ES-I3 (cell line): ENCODE measurements around the gene CFAP119.

Experiments used
- H3K36me3 ChIP-seq: 2 replicates; pipeline ENCODE4 v1.6.1; 2013; ENCODE audit warnings: mild to moderate bottlenecking, low read length, control low read depth, moderate library complexity; ENCODE audit not compliant: insufficient read depth
- H3K4me1 ChIP-seq: 2 replicates; pipeline ENCODE4 v1.6.1; 2013; ENCODE audit warnings: mild to moderate bottlenecking, control low read depth, low read length; ENCODE audit not compliant: insufficient read depth
- H3K9ac ChIP-seq: 2 replicates; pipeline ENCODE4 v1.6.1; 2013; ENCODE audit warnings: low read depth, mild to moderate bottlenecking, low read length, moderate library complexity
- H3K9me3 ChIP-seq: 2 replicates; pipeline ENCODE4 v1.6.1; 2013; ENCODE audit warnings: mild to moderate bottlenecking, low read length, moderate library complexity; ENCODE audit not compliant: control insufficient read depth, insufficient read depth

The CFAP119 gene

GRCh38 chr16:30760577-30761426, 1.1 kb downstream of the CFAP119 start:
- H3K9ac ChIP-seq = peak overlapping the region; percentile 89; the same call in 1 of the 2 replicates
- H3K36me3 ChIP-seq = peaks cover 13% of the 10 kb centered on the region; the same call in 1 of the 2 replicates

GRCh38 chr16:30760001-30760559, 1.8 kb downstream of the CFAP119 start:
- Histone ChIP-seq H3K9me3 (no peaks in the 10 kb centered on the region), H3K36me3 (peaks cover 10% of the 10 kb centered on the region; the same call in 1 of the 2 replicates), H3K9ac (no peak overlapping the region), H3K4me1 (peaks cover 8% of the 10 kb centered on the region; the same call in 1 of the 2 replicates)

More at GRCh38 chr16:30760577-30761426, 1.1 kb downstream of the CFAP119 start:
- Histone ChIP-seq H3K9me3 (no peaks in the 10 kb centered on the region), H3K4me1 (peaks cover 8% of the 10 kb centered on the region; the same call in 1 of the 2 replicates)

- Histone ChIP-seq H3K9me3 (no peaks in the 10 kb centered on the region), H3K9ac (no peak overlapping the region), H3K36me3 (peaks cover 6% of the 10 kb centered on the region; the same call in 1 of the 2 replicates)
Measured at GRCh38 chr16:30758988-30759491, 2.8 kb downstream of the CFAP119 start.

GRCh38 chr16:30757316-30757715, 4.5 kb downstream of the CFAP119 start:
- Histone ChIP-seq H3K9me3 (no peaks in the 10 kb centered on the region), H3K36me3 (no peaks in the 10 kb centered on the region), H3K9ac (no peak overlapping the region), H3K4me1 (no peaks in the 10 kb centered on the region)

More at GRCh38 chr16:30758988-30759491, 2.8 kb downstream of the CFAP119 start:
- H3K4me1 ChIP-seq = peaks cover 8% of the 10 kb centered on the region; the same call in 1 of the 2 replicates

- Histone ChIP-seq H3K9ac (no peak overlapping the region), H3K9me3 (no peaks in the 10 kb centered on the region), H3K4me1 (no peaks in the 10 kb centered on the region), H3K36me3 (no peaks in the 10 kb centered on the region)
Measured at GRCh38 chr16:30756781-30757100, 5.1 kb downstream of the CFAP119 start.

GRCh38 chr16:30755955-30756780, 5.7 kb downstream of the CFAP119 start:
- Histone ChIP-seq H3K4me1 (no peaks in the 10 kb centered on the region), H3K36me3 (no peaks in the 10 kb centered on the region), H3K9me3 (no peaks in the 10 kb centered on the region), H3K9ac (no peak overlapping the region)

- 0 out of 2 replicates have a peak, but pooled peaks cover 3% of the 10 kb centered on the region for H3K36me3 ChIP-seq
- no peaks in the 10 kb centered on the region for H3K4me1 ChIP-seq
- no peaks in the 10 kb centered on the region for H3K9me3 ChIP-seq
- no peak overlapping the region for H3K9ac ChIP-seq
Measured at GRCh38 chr16:30753596-30753995, 8.3 kb downstream of the CFAP119 start.

- Histone ChIP-seq H3K4me1 (no peaks in the 10 kb centered on the region), H3K9me3 (no peaks in the 10 kb centered on the region), H3K9ac (no peak overlapping the region), H3K36me3 (0 out of 2 replicates have a peak, but pooled peaks cover 3% of the 10 kb centered on the region)
Measured at GRCh38 chr16:30750876-30751465, 10.9 kb downstream of the CFAP119 start.

- Histone ChIP-seq H3K9ac (no peak overlapping the region), H3K9me3 (no peaks in the 10 kb centered on the region), H3K36me3 (peaks cover 3% of the 10 kb centered on the region; the same call in 1 of the 2 replicates), H3K4me1 (no peaks in the 10 kb centered on the region)
Measured at GRCh38 chr16:30750201-30750600, 11.7 kb downstream of the CFAP119 start.

GRCh38 chr16:30748634-30749445, 13.0 kb downstream of the CFAP119 start:
- H3K9ac ChIP-seq = peak overlapping the region; percentile 57; the same call in 1 of the 2 replicates
- H3K4me1 ChIP-seq = no peaks in the 10 kb centered on the region
- peaks cover 3% of the 10 kb centered on the region; the same call in 1 of the 2 replicates for H3K36me3 ChIP-seq
- no peaks in the 10 kb centered on the region for H3K9me3 ChIP-seq

- H3K4me1 ChIP-seq = no peaks in the 10 kb centered on the region
- no peaks in the 10 kb centered on the region for H3K9me3 ChIP-seq
- H3K9ac ChIP-seq = peak within 1 kb of the TSS; percentile 60
- H3K36me3 ChIP-seq = peaks cover 5% of the 10 kb centered on the region
Measured at GRCh38 chr16:30747799-30748633, 13.8 kb downstream of the CFAP119 start, which contains the start of gene PHKG2. Gene PHKG2 (plus strand): TSS chr16:30748425. CDS start chr16:30748821, 396 bp downstream.

GRCh38 chr16:30747331-30747730, 14.5 kb downstream of the CFAP119 start:
- peak overlapping the region; percentile 60; the same call in 1 of the 2 replicates for H3K9ac ChIP-seq
- peaks cover 5% of the 10 kb centered on the region for H3K36me3 ChIP-seq
- no peaks in the 10 kb centered on the region for H3K4me1 ChIP-seq
- no peaks in the 10 kb centered on the region for H3K9me3 ChIP-seq
